Keratinocyte (primary cell): Measurements from ENCODE around the gene PGA3. TPM values are rescaled to one million over a fixed set of nuclear protein-coding genes. Genes with fewer than 3 reads are reported as not detected.

Experiments used
- DNase-seq: peaks from one replicate; pipeline ENCODE4 v3.0.0-alpha.2; 2011; ENCODE audit warnings: low read depth, missing footprints, low spot score
- FAIRE-seq: peaks from 2 replicates; lab custom pipeline; 2011; peaks lifted over from hg19 to GRCh38; lab: Jason Lieb, UNC
- H2AFZ ChIP-seq: 2 replicates; pipeline ENCODE4 v1.6.0; 2012; ENCODE audit warnings: low read length, control low read depth, inconsistent platforms; ENCODE audit not compliant: control insufficient read depth
- H3K27ac ChIP-seq: 2 replicates; pipeline ENCODE4 v1.5.1; 2011; ENCODE audit warnings: low read length; ENCODE audit not compliant: control insufficient read depth, insufficient read depth
- H3K27me3 ChIP-seq: 3 replicates; pipeline ENCODE4 v1.6.0; 2011; ENCODE audit warnings: low read length; ENCODE audit not compliant: control insufficient read depth, insufficient read depth; ENCODE audit errors: extremely low read depth
- H3K36me3 ChIP-seq, 2 experiments: 2 replicates in 1 of 2; 3 replicates in 1 of 2; pipeline ENCODE4 v1.5.1; 2011; ENCODE audit warnings: low read length in 2 of 2, mild to moderate bottlenecking in 1 of 2; ENCODE audit not compliant: control insufficient read depth in 2 of 2, insufficient read depth in 2 of 2; ENCODE audit errors: extremely low read depth in 1 of 2
- H3K4me1 ChIP-seq: 3 replicates; pipeline ENCODE4 v1.5.1; 2011; ENCODE audit warnings: low read length; ENCODE audit not compliant: control insufficient read depth, insufficient read depth; ENCODE audit errors: extremely low read depth
- H3K4me2 ChIP-seq: 3 replicates; pipeline ENCODE4 v1.6.0; 2011; ENCODE audit warnings: low read depth, low read length; ENCODE audit not compliant: control insufficient read depth, insufficient read depth; ENCODE audit errors: extremely low read depth
- H3K4me3 ChIP-seq, 3 experiments: fragments of 200-600 bp in 1 of 3; sonication (generic) in 1 of 3; 2 replicates in 2 of 3; 3 replicates in 1 of 3; pipeline ENCODE4 v1.5.1; 2011 to 2016; ENCODE audit warnings: low read length in 3 of 3, mild to moderate bottlenecking in 3 of 3, control low read depth in 2 of 3, inconsistent platforms in 1 of 3, low read depth in 1 of 3, mixed read lengths in 1 of 3, mixed run types in 1 of 3, moderate library complexity in 1 of 3; ENCODE audit not compliant: control insufficient read depth in 2 of 3, insufficient read depth in 2 of 3; ENCODE audit errors: extremely low read depth in 1 of 3
- H3K79me2 ChIP-seq: 2 replicates; pipeline ENCODE4 v1.6.0; 2012; ENCODE audit warnings: low read length; ENCODE audit not compliant: control insufficient read depth, insufficient read depth
- H3K9ac ChIP-seq: 3 replicates; pipeline ENCODE4 v1.6.0; 2011; ENCODE audit warnings: low read length; ENCODE audit not compliant: control insufficient read depth, insufficient read depth; ENCODE audit errors: extremely low read depth
- H3K9me1 ChIP-seq: 3 replicates; pipeline ENCODE4 v1.6.0; 2011; ENCODE audit warnings: low read length; ENCODE audit not compliant: control insufficient read depth, insufficient read depth; ENCODE audit errors: extremely low read depth
- H3K9me3 ChIP-seq: 2 replicates; pipeline ENCODE4 v1.5.1; 2012; ENCODE audit warnings: low read depth, low read length; ENCODE audit not compliant: control insufficient read depth
- H4K20me1 ChIP-seq: 3 replicates; pipeline ENCODE4 v1.6.0; 2011; ENCODE audit warnings: low read length; ENCODE audit not compliant: control insufficient read depth, insufficient read depth; ENCODE audit errors: extremely low read depth
- EZH2 ChIP-seq: IDR thresholded peaks from one replicate; pipeline ENCODE4 v1.6.1; 2012; ENCODE audit warnings: inconsistent platforms, mild to moderate bottlenecking, low read length, moderate library complexity
- dilution Hi-C: fragments of 300-500 bp; cut with MboI; formaldehyde crosslinking; loops from one replicate; pipeline ENCODE4 v1.7.0; 2020; ENCODE audit warnings: low sequenced_read_pairs; ENCODE audit not compliant: extremely low pct_ligation_motif_present
- polyA plus RNA-seq, 5 experiments: library from polyadenylated mRNA; depleted of rRNA in 3 of 5; stranded (reverse) in 3 of 5; stranded (forward) in 1 of 5; unstranded in 1 of 5; fragments of >200 nt; gene quantifications; 1 replicate in 1 of 5; 2 replicates in 3 of 5; 3 replicates in 1 of 5; pipeline versions ENCODE4 v1.2.1 to v1.2.3, GENCODE V29; 2011 to 2012; ENCODE audit warnings: missing spikeins in 2 of 5, low read depth in 1 of 5, low replicate concordance in 1 of 5
- TF ChIP-seq, protein P1 (sequence below), 3 experiments: IDR thresholded peaks in 1 of 3; conservative IDR thresholded peaks in 1 of 3; optimal IDR thresholded peaks in 1 of 3; 2 replicates in 2 of 3; 3 replicates in 1 of 3; pipeline versions ENCODE3 to v1.5.1; 2011; ENCODE audit warnings: low read length in 3 of 3, mild to moderate bottlenecking in 3 of 3, moderate library complexity in 2 of 3, control low read depth in 1 of 3, inconsistent platforms in 1 of 3; ENCODE audit not compliant: insufficient read depth in 2 of 3; ENCODE audit errors: extremely low read depth in 1 of 3

The PGA3 gene
- polyA plus RNA-seq, 1 donor (not counting 4 experiments of a cell fraction or from before 2014, with no cell fraction given): not detected

DNA sequence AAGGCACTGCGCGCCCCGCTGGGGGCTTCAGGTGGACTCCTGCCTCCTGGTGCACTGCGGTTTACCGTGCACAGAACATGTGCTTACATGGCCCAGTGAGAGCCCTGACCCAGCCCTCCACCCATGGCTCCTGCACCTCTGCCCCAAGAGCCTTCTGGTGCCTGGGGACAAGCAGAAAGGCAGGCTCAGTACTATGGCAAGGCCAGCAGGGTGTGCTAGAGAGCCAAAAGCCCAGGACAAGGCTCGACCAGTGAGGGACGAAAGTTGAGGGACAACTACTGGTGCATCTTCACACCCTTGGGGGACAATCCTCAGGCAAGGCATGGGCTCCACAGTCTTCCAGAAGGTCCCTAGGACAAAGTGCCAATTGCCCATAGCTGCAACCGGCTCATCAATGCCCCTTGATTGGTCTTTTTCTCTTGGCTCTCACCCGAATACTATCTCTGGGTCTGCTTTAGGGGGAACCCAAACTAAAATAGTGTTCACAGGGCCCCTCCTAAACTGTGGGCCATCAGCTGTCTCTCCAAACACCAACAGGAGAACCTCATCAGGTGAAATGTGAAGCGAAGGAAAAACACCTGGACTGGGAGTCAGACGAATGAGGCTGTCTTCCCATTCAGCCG is 51.2 kb downstream of the PGA3 start:
- H3K9me3 ChIP-seq: no peaks in the 10 kb centered on the region
- no peaks in the 10 kb centered on the region for H3K36me3 ChIP-seq
- dilution Hi-C loops: no loop called here
- no peaks in the 10 kb centered on the region for H4K20me1 ChIP-seq
- no peak for TF ChIP-seq EZH2
- TF ChIP-seq, protein P1, sequence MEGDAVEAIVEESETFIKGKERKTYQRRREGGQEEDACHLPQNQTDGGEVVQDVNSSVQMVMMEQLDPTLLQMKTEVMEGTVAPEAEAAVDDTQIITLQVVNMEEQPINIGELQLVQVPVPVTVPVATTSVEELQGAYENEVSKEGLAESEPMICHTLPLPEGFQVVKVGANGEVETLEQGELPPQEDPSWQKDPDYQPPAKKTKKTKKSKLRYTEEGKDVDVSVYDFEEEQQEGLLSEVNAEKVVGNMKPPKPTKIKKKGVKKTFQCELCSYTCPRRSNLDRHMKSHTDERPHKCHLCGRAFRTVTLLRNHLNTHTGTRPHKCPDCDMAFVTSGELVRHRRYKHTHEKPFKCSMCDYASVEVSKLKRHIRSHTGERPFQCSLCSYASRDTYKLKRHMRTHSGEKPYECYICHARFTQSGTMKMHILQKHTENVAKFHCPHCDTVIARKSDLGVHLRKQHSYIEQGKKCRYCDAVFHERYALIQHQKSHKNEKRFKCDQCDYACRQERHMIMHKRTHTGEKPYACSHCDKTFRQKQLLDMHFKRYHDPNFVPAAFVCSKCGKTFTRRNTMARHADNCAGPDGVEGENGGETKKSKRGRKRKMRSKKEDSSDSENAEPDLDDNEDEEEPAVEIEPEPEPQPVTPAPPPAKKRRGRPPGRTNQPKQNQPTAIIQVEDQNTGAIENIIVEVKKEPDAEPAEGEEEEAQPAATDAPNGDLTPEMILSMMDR (optimal IDR thresholded peaks at IDR 0.05 in 1 of 3, IDR thresholded peaks at IDR 0.05 in 1 of 3, conservative IDR thresholded peaks at IDR 0.05 in 1 of 3; ENCODE audit: extremely low read depth in 1 of 3, insufficient read depth in 2 of 3, low read length in 3 of 3): peak; percentile 95 to 98 (median 96)
- H3K27me3 ChIP-seq: peaks cover 8% of the 10 kb centered on the region
- H3K4me2 ChIP-seq: no peak overlapping the region
- no peaks in the 10 kb centered on the region for H3K4me1 ChIP-seq
- FAIRE-seq: peak; percentile 9
- H3K79me2 ChIP-seq: no peaks in the 10 kb centered on the region
- no peaks in the 10 kb centered on the region for H3K9me1 ChIP-seq
- no peak overlapping the region for H3K27ac ChIP-seq
- H3K9ac ChIP-seq: no peak overlapping the region
- H2AFZ ChIP-seq: no peak overlapping the region
- peak; percentile 35 for DNase-seq
- no peak overlapping the region for H3K4me3 ChIP-seq

DNA sequence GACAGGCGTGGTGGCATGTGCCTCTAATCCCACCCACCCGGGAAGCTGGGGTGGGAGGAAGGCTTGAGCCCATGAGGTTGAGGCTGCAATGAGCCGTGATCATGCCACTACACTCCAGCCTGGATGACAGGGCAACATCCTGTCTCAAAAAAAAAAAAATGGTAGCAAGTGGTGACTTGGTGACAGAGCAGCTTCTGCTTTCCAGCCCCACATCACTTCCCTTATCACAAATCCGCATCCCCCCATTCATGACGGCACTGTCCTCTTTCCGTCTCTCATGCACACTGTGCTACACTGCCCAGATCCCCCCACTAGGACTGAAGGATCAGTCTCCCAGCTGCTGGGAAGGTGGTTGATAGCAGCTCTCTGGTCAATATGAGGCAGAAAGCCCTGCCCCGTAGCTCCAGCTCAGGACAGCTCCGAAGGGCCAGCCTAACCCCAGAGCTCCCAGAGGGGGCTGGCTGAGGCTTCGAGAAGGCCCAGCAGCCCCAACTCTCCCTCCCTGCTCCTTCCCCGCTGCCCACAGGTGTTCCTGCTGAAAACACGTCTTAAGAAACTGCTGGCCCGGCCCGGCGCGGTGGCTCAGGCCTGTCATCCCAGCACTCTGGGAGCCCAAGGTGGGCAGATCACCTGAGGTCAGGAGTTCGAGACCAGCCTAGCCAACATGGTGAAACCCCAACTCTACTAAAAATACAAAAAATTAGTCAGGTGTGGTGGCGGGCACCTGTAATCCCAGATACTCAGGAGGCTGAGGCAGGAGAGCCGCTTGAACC is 53.6 kb downstream of the PGA3 start:
- Histone ChIP-seq H2AFZ (no peak overlapping the region), H3K4me2 (no peak overlapping the region), H3K36me3 (no peaks in the 10 kb centered on the region), H3K9me1 (no peaks in the 10 kb centered on the region), H3K4me3 (no peak overlapping the region), H3K9me3 (no peaks in the 10 kb centered on the region), H3K9ac (no peak overlapping the region), H3K4me1 (no peaks in the 10 kb centered on the region), H3K79me2 (no peaks in the 10 kb centered on the region), H3K27ac (no peak overlapping the region), H4K20me1 (no peaks in the 10 kb centered on the region), H3K27me3 (peaks cover 3% of the 10 kb centered on the region)
- TF ChIP-seq, protein P1 (optimal IDR thresholded peaks at IDR 0.05 in 1 of 3, IDR thresholded peaks at IDR 0.05 in 1 of 3, conservative IDR thresholded peaks at IDR 0.05 in 1 of 3; ENCODE audit: extremely low read depth in 1 of 3, insufficient read depth in 2 of 3, low read length in 3 of 3): no peak
- dilution Hi-C loops: no loop called here
- FAIRE-seq (no peak), DNase-seq (no peak)
